ENCODE data around the gene HECTD4. TPM values are rescaled to one million over a fixed set of nuclear protein-coding genes. Genes with fewer than 3 reads are reported as not detected.
"Not testable (repeated sequence)": the region's sequence is repeated elsewhere in the genome, so short reads cannot be mapped to it uniquely, and the experiment has no call there.

Gene HECTD4
- total and polyA plus RNA-seq, 10 donors = 5.4 to 70.8 (median 50.1) TPM

- DNase-seq = peak; percentile 51
- whole genome bisulfite sequencing, 5 donors = 92 to 100% (median 98%) methylated on average over 1 to 6 of the region's 6 CpGs
- Histone ChIP-seq H3K9me3 (peaks cover 0 to 26% (median 9%) of the 10 kb centered on the region in 8 donors), H3K4me3 (no peak overlapping the region), H3K27me3 (replicated peaks in 1 of 7) (no peaks in the 10 kb centered on the region), H3K4me1 (no peaks in the 10 kb centered on the region), H3K27ac (peak overlapping the region in 4 of 8 donors; percentile 11 to 73 (median 40)), H3K36me3 (peaks cover 0 to 99% (median 69%) of the 10 kb centered on the region in 6 donors)
- TF ChIP-seq POLR2A (IDR thresholded peaks at IDR 0.05) (no peak), POLR2AphosphoS5 (IDR thresholded peaks at IDR 0.05) (no peak)
- TF ChIP-seq, protein P1, sequence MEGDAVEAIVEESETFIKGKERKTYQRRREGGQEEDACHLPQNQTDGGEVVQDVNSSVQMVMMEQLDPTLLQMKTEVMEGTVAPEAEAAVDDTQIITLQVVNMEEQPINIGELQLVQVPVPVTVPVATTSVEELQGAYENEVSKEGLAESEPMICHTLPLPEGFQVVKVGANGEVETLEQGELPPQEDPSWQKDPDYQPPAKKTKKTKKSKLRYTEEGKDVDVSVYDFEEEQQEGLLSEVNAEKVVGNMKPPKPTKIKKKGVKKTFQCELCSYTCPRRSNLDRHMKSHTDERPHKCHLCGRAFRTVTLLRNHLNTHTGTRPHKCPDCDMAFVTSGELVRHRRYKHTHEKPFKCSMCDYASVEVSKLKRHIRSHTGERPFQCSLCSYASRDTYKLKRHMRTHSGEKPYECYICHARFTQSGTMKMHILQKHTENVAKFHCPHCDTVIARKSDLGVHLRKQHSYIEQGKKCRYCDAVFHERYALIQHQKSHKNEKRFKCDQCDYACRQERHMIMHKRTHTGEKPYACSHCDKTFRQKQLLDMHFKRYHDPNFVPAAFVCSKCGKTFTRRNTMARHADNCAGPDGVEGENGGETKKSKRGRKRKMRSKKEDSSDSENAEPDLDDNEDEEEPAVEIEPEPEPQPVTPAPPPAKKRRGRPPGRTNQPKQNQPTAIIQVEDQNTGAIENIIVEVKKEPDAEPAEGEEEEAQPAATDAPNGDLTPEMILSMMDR (IDR thresholded peaks at IDR 0.05 in 8 of 11, conservative IDR thresholded peaks at IDR 0.05 in 3 of 11) = no peak
- intact Hi-C loops (cut with DNase I; ENCODE audit: low total_unique reads) = no loop called here
Observed at GRCh38 chr12:112159146-112159541, 223.1 kb downstream of the HECTD4 start.

DNA sequence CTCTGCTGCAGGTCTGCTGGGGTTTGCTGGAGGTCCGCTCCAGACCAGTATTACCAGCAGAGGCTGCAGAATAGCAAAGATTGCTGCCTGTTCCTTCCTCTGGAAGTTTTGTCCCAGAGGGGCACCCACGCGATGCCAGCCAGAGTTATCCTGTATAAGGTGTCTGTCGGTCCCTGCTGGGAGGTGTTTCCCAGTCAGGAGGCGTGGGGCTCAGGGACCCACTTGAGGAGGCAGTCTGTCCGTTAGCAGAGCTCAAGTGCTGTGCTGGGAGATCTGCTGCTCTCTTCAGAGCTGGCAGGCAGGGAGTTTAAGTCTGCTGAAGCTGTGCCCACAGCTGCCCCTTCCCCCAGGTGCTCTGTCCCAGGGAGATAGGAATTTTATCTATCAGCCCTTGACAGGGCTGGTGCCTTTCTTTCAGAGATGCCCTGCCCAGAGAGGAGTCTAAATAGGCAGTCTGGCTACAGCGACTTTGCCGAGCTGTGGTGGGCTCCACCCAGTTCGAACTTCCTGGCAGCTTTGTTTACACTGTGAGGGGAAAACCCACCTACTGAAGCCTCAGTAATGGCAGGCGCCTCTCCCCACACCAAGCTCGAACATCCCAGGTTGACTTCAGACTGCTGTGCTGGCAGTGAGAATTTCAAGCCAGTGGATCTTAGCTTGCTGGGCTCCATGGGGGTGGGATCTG is 223.6 kb downstream of the HECTD4 start:
- intact Hi-C loops (cut with DNase I; ENCODE audit: low total_unique reads) = not testable (repeated sequence)
- peak; percentile 72 for DNase-seq
- H3K36me3 ChIP-seq = peaks cover 0 to 99% (median 69%) of the 10 kb centered on the region in 6 donors

DNA sequence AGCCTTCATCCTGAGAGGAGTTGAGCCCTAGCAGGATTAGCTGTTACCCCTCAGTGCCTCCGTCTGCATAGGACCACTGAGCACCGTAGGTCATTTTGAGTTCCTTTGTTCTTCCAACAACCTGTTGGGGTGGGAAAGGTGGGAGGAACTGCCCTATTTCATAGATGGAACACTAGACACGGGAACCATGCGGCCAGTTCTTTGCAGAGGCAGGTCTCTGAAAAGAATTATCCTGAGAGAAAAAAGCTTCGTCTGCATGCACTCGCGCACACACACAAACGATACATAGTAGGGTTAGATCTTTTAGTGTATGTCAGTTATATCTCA is 228.4 kb downstream of the HECTD4 start:
- no peaks in the 10 kb centered on the region for H3K27me3 ChIP-seq (replicated peaks in 1 of 7)
- H3K4me3 ChIP-seq = no peak overlapping the region
- 92 to 97% (median 95%) methylated on average over 8 of the region's 8 CpGs for WGBS, 5 donors
- H3K4me1 ChIP-seq = no peaks in the 10 kb centered on the region
- DNase-seq = no peak
- intact Hi-C loops (cut with DNase I; ENCODE audit: low total_unique reads) = no loop called here
- H3K27ac ChIP-seq = no peak overlapping the region
- H3K9me3 ChIP-seq = peaks cover 0 to 22% (median 8%) of the 10 kb centered on the region in 8 donors
- peaks cover 13 to 99% (median 69%) of the 10 kb centered on the region in 6 donors for H3K36me3 ChIP-seq
- TF ChIP-seq POLR2AphosphoS5 (IDR thresholded peaks at IDR 0.05) (no peak), POLR2A (IDR thresholded peaks at IDR 0.05) (no peak)
- TF ChIP-seq, protein P1 (IDR thresholded peaks at IDR 0.05 in 8 of 11, conservative IDR thresholded peaks at IDR 0.05 in 3 of 11) = no peak

More for the DNA sequence above, 223.6 kb downstream of the HECTD4 start:
- not testable (repeated sequence) for H3K27me3 ChIP-seq (replicated peaks in 1 of 7); H3K4me1 ChIP-seq
- Histone ChIP-seq H3K27ac (peak overlapping the region in 4 of 8 donors; percentile 11 to 73 (median 40)), H3K4me3 (peak overlapping the region in 1 of 8 donors; percentile 7), H3K9me3 (peaks cover 0 to 26% (median 9%) of the 10 kb centered on the region in 8 donors)
- WGBS, 5 donors = 74 to 94% (median 86%) methylated on average over 5 to 11 of the region's 11 CpGs

GRCh38 chr12:112153181-112153892 is 228.9 kb downstream of the HECTD4 start:
- H3K4me3 ChIP-seq = no peak overlapping the region
- no peaks in the 10 kb centered on the region for H3K4me1 ChIP-seq
- WGBS, 5 donors = 88 to 91% (median 91%) methylated on average over 11 of the region's 11 CpGs
- TF ChIP-seq, protein P1 (IDR thresholded peaks at IDR 0.05 in 8 of 11, conservative IDR thresholded peaks at IDR 0.05 in 3 of 11) = no peak
- no peak for TF ChIP-seq POLR2A (IDR thresholded peaks at IDR 0.05)
- H3K36me3 ChIP-seq = peaks cover 13 to 99% (median 69%) of the 10 kb centered on the region in 6 donors
- DNase-seq = no peak
- intact Hi-C loops (cut with DNase I; ENCODE audit: low total_unique reads) = no loop called here
- no peak overlapping the region for H3K27ac ChIP-seq
- no peaks in the 10 kb centered on the region for H3K27me3 ChIP-seq (replicated peaks in 1 of 7)
- peaks cover 0 to 17% (median 2%) of the 10 kb centered on the region in 8 donors for H3K9me3 ChIP-seq
